GM12864 (cell line): ENCODE results near the gene MTHFD1L.

ENCODE experiments used
- DNase-seq: peaks from one replicate; pipeline ENCODE4 v3.0.0-alpha.2; 2011; ENCODE audit warnings: low read depth
- H3K4me3 ChIP-seq: 2 replicates; pipeline ENCODE4 v1.5.1; 2011; ENCODE audit warnings: mild to moderate bottlenecking, low read depth, low read length, control low read depth
- TF ChIP-seq, protein P1 (sequence below): IDR thresholded peaks from 2 replicates; pipeline ENCODE4 v1.5.1; 2011; ENCODE audit warnings: low read depth, mild to moderate bottlenecking, moderate library complexity, low read length, control low read depth, inconsistent platforms; ENCODE audit errors: missing control alignments

The MTHFD1L gene

GRCh38 chr6:151008425-151008824 is 142.9 kb downstream of the MTHFD1L start:
- TF ChIP-seq, protein P1, sequence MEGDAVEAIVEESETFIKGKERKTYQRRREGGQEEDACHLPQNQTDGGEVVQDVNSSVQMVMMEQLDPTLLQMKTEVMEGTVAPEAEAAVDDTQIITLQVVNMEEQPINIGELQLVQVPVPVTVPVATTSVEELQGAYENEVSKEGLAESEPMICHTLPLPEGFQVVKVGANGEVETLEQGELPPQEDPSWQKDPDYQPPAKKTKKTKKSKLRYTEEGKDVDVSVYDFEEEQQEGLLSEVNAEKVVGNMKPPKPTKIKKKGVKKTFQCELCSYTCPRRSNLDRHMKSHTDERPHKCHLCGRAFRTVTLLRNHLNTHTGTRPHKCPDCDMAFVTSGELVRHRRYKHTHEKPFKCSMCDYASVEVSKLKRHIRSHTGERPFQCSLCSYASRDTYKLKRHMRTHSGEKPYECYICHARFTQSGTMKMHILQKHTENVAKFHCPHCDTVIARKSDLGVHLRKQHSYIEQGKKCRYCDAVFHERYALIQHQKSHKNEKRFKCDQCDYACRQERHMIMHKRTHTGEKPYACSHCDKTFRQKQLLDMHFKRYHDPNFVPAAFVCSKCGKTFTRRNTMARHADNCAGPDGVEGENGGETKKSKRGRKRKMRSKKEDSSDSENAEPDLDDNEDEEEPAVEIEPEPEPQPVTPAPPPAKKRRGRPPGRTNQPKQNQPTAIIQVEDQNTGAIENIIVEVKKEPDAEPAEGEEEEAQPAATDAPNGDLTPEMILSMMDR = no peak
- no peak overlapping the region for H3K4me3 ChIP-seq
- no peak for DNase-seq

DNA sequence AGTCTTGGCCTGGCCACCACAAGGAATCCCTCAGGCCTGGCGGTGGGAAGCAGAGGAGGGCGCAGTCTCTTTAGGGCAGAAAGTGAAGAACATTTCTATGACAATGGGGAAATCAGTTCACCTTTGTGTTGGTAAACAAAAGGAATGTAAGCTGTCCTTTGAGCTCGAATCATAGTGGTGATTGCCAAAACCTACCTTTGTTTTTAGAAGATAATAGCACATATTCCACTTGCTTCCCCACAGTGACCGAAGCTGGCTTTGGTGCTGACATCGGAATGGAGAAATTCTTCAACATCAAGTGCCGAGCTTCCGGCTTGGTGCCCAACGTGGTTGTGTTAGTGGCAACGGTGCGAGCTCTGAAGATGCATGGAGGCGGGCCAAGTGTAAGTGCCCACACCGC is 144.1 kb downstream of the MTHFD1L start:
- H3K4me3 ChIP-seq = no peak overlapping the region
- TF ChIP-seq, protein P1 = no peak
- no peak for DNase-seq

GRCh38 chr6:151010071-151010470 is 144.6 kb downstream of the MTHFD1L start:
- no peak for DNase-seq
- TF ChIP-seq, protein P1 = no peak
- H3K4me3 ChIP-seq = no peak overlapping the region

- TF ChIP-seq, protein P1 = no peak
- no peak overlapping the region for H3K4me3 ChIP-seq
- DNase-seq = no peak
Observed at GRCh38 chr6:151012321-151013294, 147.1 kb downstream of the MTHFD1L start.

DNA sequence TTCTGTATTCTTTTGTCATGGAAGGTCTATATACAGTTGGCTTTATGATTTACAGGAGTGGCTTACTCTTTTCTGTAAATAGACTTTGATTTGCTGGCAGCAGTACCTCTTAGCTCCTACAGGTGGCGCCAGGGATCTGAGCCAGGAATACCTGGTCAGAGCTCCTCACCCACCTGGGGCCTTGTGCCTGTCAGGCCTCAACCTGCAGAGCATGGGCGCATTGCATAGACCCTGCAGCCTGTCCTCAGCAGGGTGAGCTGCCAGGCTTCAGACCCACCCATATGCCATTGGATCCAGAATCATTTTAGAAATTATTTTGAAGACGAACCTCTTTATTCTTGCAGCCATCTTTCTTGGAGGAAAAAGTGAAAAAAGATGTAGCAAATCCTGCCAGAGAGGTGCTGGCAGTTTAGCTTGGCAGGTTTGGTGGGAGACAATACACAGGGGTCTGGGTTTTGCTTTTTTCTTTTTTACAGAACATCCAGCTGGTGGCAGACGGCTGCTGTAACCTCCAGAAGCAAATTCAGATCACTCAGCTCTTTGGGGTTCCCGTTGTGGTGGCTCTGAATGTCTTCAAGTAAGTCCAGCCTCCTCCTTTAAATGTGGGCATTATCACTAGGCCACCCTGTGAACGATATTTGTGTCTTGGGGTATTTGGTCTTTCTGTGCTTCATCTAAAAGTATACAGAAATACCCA is 149.1 kb downstream of the MTHFD1L start:
- TF ChIP-seq, protein P1 = peak; percentile 97
- DNase-seq = peak; percentile 38
- H3K4me3 ChIP-seq = no peak overlapping the region

DNA sequence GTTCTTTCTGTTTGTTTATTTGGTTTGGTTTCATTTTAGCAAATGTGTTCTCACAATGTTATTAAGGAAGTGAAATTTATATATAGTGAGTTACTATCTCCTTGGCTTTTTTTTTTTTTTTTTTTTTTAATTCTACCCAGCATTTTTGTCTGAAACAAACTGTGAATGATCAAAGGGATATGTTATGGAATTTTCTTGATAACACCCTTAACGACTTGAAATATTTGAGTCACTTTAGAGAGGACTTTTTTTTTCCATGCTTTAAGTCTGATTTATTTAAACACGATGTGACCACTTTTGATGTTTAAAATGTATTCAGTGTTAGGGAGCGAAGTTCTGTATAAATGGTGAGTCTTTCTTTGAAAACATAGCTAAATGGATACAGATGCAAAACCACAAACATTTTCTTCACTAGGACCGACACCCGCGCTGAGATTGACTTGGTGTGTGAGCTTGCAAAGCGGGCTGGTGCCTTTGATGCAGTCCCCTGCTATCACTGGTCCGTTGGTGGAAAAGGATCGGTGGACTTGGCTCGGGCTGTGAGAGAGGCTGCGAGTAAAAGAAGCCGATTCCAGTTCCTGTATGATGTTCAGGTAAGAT is 149.7 kb downstream of the MTHFD1L start:
- DNase-seq = no peak
- no peak overlapping the region for H3K4me3 ChIP-seq
- TF ChIP-seq, protein P1 = no peak
